HG03432 (cell line): ENCODE measurements around the gene PXYLP1.

ENCODE experiments used
- ATAC-seq: cut with Tn5 transposase; IDR thresholded peaks from one replicate; pipeline ENCODE4 v1.9.1; 2021; ENCODE audit warnings: mild to moderate bottlenecking, moderate library complexity; ENCODE audit not compliant: unreplicated experiment

Gene PXYLP1

DNA sequence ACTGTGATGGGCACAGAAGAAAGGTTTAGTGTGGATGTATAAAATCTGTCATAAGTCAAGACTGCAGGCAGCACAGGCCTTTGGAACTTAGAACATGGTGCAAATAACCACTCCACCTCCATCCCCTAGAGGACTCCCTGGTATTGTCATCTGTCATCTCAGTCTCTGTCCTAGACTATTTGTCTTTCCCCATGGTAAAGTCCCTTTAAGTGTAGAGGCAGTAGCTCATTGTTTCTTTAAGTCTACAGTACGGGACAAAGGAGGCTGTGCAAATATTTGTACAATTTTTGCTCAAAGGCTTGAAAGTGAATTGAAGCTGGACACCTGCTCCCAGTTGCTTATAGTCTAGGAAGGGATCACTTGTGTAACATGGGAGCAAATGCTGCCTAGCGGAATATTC lies 3.2 kb upstream of the PXYLP1 start:
- no peak for ATAC-seq

DNA sequence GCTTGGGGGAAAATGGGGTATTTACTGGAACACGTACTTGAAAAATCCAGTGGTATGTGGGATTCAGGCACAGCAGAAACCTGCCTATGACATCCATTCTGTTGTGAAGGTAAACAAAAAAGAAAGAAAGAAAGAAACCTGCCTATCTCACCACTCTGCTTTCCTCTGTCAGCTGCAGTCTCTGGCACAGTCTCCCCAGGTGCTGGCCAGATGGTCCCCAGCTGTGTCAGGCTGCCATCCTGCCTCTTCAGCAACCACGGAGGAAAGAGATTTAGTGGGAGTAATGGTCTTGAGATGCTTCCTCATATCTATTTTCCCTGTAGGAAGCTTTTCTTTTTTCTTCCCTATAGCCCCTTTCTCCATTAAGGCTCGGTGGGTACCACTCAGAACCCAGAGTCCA lies 2.5 kb upstream of the PXYLP1 start:
- ATAC-seq: no peak

DNA sequence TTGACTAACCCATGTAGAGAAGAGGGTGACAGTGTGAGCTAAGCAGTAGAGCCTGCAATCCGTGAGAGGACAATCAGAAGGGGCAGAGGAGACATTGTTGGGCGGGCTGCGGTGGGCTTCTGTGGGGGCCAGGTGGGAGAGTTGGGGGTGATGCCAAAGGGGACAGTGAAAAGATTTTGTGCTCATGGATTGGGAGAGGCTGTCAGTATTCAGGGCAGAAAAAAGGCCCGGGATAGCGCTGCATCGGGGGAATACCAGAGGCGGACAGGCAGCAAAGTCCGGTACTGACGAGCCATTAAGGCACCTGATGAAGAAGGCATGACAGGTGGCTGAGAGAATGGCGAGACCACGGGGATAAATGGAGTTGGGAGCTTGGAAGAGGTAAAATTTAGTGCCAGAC lies 1.3 kb upstream of the PXYLP1 start:
- ATAC-seq: no peak

DNA sequence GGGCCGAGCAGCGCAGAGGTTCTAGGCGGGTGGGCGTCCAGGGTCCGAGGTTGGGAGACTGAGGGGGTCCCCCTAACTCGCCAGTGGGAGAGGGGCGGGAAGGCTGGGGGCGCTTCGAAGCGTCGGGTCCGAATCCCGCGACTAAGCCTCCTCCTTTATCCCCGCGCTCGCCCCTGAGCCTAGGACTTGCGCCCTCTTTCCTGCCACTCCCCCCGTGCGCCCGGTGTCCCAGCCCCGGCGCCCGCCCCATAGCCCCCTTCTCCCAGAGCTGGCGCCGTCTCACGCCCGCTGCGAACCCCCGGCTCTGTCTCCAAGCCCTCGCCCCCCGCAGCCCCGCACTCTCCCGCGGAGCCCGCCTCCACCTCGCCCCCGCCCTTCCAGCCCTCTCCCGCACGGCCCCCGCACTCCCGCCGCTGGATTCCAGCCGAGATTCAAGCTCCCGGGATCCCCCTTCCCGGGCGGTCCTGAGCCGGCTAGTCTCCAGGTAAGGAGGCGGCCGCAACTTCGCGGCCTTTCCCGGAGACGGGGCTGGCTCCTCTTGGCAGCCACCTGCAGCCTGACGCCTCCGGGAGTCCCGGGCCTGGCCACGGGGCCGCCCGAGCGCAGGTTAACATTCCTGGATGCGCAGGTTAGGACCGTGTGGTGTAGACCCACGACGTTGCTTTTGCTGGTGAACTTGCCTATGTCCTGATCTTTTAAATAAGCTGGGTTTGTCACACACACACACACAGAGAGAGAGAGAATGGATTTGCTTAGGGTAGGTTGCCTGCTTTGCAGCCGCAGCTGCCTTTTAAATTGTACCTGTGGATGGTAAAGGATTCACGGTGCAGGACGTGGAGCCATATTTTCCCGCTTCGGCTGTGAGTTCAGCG lies 563 bp downstream of the PXYLP1 start:
- ATAC-seq: peak; percentile 2

DNA sequence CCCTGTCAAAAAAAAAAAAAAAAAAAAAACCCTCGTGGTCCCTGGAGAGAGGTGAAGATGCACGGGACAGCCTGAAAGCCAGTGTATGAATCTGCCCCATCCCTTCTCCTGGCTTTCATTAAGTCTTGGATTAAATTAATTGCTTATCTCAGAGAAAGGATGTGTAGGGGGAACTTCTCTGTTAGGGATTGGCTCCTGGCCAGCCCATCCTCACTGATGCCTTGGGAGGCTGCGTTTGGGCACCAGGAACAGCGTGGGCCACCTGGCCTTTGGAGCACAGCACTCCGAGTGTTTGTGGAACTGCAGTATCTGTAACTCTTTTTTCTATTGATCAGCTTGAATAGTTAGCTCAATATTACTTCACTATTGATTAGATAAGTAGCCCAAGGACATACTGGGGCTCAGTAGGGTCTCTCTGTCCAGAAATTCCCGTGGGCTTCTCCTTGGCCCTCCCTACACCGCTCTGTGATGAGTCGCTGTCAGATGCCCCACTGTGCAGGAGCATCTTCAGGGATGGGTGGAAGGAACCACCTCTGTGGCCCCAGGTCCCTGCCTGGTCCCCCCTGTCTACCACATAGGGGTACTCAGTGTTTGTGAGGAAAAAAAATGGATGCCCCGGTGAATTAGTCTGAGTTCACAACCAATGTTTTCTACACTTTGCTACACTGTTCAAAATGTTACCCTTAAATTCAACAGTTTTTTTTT lies 2.0 kb downstream of the PXYLP1 start:
- ATAC-seq: no peak

DNA sequence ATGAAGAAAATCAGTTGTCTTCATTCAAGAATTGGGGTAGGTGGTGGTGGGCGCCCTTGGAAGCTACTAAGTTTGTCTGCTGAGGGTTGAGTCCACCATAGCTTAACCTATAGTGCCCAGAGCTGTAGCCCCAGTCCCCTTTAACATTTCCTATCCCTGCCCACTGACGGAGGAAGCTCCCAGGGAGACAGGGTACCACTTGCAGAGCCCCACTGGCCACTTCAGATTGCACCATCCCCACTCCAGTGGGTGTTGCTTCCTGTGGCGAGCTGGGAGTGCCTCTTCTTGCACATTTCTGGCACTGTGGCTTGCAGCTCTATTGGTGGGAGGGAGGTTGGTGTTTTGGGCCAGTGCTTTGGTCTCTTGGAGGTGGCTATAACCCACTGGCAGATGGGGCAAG lies 2.7 kb downstream of the PXYLP1 start:
- no peak for ATAC-seq

DNA sequence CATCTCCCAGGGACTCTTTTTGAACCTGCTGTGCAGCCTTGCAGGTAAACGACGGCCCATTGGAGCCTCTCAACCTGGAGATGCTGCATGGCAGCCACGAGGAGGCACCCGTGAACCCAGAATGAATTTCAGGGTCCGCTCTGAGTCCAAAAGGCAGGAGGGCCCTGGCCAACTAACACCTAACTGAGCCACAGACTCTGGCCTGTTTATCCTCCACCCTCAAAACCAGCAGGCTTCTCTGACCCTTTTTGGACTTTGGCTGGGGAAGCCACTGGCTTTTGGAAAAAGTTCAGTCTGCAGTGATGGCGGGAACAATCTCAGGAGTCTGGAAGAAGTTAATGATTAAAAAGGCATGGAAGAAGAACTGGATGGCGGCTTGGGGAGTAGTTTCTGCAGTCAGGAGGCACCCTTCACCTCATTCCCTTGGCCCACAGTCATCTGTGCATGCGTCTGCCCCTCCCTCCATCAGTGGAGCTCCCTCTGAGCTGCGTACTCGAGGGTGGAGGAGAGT lies 4.1 kb downstream of the PXYLP1 start:
- no peak for ATAC-seq

DNA sequence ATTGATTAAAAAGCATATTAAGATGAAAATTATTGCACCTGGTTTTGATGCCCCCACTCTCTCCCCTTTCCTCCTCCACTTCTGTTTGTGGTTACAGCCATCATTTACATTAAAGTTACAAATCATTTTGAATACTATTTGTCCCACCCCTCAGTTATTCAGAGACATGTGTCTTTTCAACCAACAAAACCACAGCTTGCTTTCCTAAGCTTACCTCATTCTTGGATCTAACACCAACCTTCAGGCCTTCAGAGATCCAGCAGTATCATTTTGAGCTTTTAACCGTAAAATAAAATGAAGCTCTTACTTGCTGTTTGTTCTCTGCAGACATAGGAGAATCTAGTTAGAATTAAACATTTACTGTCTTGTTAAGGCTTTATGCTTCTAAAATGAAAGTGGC lies 4.7 kb downstream of the PXYLP1 start:
- ATAC-seq: no peak

DNA sequence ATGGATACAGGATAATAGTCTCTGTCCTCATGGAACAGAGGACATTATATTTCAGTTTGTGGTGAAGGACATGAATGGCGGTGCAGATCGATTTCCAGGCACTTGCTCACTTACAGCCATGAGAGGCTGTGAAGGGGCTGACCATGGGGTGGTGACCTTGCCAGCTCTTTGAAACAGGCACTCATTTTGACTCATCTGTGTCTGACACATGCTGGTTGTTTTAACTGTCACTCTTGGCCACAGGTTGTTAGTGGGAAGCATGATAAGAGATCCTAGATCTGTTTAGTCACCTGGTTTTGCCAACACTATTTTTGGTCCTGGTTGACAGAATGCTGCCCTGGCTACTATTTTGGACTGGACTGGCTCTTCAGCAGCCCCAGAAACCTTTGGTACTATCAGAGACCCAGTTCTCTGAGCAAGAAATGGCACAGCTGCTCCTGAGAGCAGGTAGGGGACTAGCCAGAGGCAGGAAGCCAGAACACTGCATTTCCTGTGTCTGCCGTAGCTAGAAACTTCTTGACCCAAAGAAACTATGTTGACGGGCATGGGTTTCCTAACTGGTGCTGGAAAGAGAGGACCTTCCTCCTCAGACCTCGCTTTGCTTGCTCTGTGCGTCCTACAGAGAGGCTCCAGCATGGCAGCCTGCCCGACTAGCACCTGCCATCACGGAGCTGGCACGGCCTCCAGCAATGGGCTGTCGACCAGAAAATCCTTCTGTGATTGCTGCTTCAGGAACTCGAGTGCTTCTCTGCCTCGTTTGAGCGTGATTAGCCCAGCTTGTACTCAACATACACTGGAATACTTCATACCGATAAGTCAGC lies 6.3 kb downstream of the PXYLP1 start:
- no peak for ATAC-seq

DNA sequence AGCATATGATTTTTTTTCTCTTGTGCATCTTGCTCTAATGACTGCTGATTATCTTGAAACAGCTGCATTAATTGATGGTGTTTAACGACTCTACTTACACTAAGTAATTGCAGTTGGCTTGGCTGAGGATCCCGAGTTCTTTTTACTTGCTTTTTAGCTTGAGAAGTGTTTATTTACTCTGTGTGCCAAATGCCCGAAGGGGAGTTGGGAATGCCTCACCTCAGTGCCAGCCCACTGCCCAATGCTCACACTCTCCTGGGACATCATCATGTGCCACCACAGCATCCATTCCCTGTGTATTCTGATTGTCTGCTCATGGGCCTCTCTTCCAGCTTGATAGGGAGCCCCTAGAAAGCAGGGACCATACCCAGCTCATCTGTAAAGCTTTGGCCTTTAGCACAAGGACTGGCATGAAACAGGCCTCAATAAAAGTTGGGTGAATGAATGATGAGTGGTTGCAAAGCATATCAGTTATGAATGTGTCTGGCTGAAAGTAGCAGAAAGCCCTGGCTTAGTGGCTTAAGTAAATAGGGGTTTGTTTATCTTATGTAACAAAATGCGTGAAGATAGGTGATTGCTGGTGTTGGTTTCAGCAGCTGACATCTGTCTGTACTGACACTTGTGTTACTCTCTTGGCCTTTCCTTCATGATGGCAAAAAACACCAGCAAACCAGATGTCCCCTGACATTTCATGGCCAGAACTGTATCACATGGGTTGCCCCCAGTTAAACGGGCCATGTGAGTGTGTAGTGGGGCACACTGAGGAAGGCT lies 8.1 kb downstream of the PXYLP1 start:
- ATAC-seq: no peak

DNA sequence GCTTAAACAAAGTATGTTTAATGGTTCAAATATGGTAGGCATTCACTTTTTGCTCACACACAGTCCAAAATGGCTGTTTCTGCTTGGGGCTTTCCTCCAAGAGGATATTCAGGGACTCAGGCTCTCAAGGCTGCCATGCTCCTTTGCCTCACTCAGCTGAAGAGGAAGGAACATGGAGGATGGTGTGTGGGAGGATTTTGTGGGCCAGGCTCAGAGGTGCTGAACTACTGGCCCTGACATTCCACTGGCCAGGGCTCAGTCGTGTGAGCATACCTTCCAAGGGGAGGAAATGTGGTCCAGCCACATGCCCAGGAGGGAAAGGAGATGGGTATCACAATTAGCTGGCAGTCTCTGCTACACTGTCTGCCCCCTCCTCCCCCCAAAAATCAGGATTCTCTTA lies 8.7 kb downstream of the PXYLP1 start:
- ATAC-seq: no peak

DNA sequence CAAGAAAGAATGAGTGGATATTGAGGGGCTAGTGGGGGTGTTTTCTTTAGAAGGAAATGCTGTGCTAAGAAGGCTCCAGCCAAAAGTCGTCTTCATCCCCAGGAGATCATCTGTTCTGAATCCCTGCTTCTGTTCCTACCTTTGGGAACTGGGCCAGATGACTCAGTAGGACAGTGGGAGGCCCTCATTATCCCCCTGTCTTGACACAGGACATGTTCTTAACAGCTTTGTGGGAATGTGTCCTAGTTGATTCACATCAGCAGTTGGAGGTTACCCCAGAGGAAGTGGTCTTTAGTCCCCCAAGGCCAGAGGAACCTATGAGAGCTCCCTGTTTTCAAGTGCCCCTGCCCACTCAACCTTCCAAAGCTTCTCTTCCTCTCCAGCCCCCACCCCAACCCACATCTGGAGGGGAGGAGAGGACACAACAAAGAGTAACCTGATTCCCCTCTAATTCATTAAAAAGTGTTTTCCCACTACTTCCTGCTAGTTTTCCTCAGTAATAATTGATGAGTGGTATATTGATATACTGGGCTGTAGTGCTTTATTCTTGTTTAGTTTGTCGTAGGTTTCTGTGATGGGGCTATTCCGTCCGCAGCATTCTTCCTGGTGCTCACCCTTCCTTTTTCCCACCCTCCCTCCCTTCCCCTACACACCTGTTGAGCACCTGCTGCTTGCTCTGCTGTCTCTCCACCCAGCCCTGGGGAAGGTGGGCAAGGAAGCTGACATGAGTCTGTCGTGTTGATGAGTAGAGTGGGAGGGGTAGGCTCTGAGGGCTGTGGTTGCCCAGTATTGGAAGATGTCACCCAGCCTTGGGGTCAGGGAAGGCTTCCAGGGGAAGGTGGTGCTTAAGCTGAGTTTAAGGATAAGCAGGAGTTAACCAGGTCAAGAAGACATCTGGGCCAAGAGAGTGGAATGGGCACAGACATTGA lies 9.3 kb downstream of the PXYLP1 start:
- ATAC-seq: no peak

DNA sequence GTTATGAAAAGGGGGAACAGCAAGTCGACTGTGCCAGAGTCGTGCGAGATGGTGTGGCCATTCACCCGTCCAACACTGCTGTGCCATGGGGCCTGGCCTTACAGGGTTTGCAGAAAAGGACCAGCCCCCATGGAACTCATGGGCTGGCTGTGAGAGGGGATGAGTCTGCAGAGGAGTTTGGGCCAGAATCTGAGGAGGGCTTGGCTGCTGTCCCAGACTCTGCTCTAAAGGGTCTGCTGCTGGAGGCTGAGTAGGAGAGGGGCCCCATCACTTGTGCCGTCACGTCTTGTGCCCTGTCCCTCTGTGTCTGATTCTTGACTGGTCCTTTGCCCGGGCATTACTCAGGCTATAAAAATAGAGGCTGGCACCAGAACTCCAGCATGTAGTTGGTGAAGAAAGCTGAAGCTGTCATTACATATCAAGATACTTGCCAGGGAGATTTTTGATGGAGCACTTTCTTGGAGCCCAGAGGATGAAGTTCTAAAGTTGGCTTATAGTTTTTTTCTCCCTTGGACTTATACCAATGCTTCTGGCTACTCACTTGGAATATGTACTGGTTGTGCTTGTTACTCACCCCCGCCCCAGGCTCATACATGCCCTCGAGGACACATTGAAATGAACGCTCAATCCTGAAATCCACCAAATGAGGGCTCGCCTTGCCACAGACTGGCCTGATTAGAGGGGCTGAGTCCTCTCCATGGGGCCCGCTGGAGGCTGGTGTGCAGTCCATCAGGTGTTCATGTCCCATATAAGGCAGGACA lies 10.2 kb downstream of the PXYLP1 start:
- ATAC-seq: no peak

DNA sequence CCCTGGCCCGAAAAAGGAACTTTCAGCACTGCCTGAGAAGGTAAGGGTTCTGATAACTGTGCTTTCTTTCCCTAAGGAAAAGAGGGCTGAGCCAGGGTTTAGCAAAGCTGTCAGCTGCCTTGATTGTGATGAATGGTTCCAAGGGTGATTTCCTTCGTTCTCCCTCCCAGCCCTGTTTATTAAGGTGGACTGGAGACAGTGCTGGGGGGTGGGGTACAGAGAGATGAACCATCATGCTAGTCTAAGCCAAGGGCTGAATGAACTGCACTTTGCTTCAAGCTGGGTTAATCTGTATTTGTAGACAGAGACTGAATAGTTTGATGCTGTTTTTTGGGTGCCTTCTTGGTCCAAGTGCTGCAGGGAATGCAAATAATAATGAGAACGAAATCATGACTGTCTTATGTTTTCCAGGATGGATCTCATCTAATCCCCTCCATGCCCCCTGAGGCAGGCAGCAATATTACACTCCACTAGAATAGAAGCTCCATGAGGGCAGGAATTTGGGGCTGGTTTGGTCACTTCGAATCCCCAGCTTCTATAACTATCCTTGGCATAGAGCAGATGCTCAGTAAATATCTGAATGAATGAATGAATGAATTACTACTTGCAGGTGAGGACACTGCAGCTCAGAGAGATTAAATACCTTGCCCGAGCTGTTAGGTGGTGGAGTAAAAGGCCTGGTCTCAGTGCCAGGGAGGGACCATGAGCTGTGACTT lies 10.9 kb downstream of the PXYLP1 start:
- ATAC-seq: no peak

DNA sequence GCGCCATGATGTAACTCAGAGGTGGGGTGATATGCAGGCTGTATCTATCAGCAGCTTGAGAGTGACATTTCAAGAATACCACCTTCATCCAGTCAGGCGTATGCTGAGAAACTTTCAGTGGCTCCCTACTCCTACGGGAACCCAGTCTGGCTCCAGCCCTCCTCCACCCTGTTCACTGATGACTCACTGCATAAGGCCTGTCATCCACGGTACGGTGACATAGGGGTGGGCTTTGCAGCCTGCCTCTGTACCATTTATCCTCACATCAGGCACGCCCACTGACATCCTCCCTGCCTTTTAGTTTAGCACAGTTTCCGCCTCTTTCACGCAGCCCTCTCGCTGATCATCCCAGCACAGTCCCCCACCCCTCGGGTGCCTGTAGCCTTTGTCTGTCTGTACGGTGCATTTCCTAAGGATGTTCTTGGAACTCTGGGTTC lies 11.7 kb downstream of the PXYLP1 start:
- no peak for ATAC-seq

DNA sequence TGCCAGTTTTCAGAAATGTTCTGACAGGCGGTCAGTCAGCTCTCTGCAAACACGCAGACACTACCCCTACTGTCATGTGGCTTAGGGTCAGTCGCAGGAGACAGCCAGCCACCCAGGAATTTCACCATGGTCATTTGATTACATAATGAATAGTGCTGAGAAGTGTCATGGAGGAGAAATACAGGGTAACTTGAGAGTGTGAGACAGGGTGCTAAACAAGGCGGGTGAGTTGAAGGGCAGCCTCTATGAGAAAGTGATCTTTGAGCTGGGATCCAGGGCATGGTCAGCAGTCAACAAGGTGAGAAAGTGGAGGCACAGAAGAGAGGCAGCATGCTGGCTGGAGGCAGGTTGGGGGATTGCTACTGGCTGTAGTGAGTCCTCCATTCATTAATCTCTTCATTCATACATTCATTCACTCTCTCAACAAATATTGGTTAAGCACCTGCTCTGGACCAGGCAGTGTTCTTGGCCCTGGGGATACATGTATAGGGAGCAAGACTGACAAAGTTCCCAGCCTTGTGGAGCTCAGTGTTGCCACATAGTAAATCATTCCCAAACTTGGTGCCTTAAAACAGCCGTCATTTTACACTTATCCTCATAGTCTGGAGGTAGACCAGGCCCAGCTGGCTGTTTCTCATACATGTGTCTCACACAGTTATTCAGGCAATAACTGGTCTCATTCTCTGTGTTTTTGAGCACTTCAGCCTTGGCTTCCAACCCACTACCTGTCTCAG lies 14.8 kb downstream of the PXYLP1 start:
- no peak for ATAC-seq

DNA sequence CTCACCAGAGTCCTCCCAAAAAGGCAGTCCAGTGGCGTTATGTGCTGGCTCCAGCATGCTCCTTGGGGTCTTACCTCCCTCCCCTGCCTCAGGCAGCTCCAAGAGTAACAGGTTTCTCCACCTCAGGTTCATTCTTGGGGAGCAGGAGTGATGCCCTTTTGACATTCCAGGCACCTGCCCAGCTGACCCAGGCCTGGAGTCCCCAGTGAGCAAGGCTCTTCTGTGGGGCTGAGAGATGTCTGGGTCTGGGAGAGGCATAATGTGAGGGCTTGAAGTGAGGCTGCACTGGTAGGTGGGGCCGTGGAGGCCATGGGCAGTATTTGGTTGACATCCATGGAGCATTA lies 15.3 kb downstream of the PXYLP1 start:
- no peak for ATAC-seq

DNA sequence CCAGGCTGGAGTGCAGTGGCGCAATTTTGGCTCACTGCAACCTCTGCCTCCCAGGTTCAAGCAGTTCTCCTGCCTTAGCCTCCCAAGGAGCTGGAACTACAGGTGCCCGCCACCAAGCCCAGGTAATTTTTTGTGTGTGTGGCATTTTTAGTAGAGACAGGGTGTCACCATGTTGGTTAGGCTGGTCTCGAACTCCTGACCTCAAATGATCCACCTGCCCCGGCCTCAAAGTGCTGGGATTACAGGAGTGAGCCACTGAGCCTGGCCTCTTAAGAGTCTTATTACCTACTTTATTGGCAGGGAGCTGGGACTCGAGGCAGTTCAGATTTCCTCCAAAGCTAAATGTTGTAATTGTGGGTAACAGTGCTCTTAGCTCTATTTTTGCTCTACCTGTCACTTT lies 16.4 kb downstream of the PXYLP1 start:
- ATAC-seq: no peak
